Ascending aorta (tissue), 2 donors: ENCODE measurements around the gene NARF. TPM values are rescaled to one million over a fixed set of nuclear protein-coding genes. Genes with fewer than 3 reads are reported as not detected.

Source experiments
- DNase-seq, 2 donors: peaks; one replicate each; pipeline ENCODE4 v3.0.0-alpha.2; 2019; ENCODE audit warnings: low spot score in 2 of 2
- H3K27ac ChIP-seq, 2 donors: fragments of 200-600 bp; sonication (generic); one replicate each; pipeline ENCODE4 v1.5.1; 2016 to 2017; ENCODE audit warnings: mild to moderate bottlenecking in 1 of 2
- H3K27me3 ChIP-seq: fragments of 200-600 bp; sonication (generic); one replicate; pipeline ENCODE4 v1.5.1; 2017
- H3K36me3 ChIP-seq, 2 donors: fragments of 200-600 bp; sonication (generic); one replicate each; pipeline ENCODE4 v1.5.1; 2016
- H3K4me1 ChIP-seq, 2 donors: fragments of 200-600 bp; sonication (generic); one replicate each; pipeline ENCODE4 v1.5.1; 2016 to 2017; ENCODE audit warnings: mild to moderate bottlenecking in 1 of 2
- H3K4me3 ChIP-seq, 2 donors: fragments of 200-600 bp; sonication (generic); one replicate each; pipeline ENCODE4 v1.5.1; 2016 to 2017; ENCODE audit warnings: mild to moderate bottlenecking in 1 of 2
- H3K9me3 ChIP-seq, 2 donors: fragments of 200-600 bp; sonication (generic); one replicate each; pipeline ENCODE4 v1.5.1; 2016
- intact Hi-C: fragments of 100-400 bp; cut with DNase I; formaldehyde crosslinking; loops from one replicate; pipeline ENCODE4 v1.15.1; 2023
- total RNA-seq: library from RNA; depleted of rRNA; stranded (reverse); fragments of >200 nt; gene quantifications from one replicate; pipeline ENCODE4 v1.1.0, GENCODE V29; 2016
- TF ChIP-seq, protein P1 (sequence below), 3 experiments: fragments of 200-600 bp in 2 of 3; fragments of 450-650 bp in 1 of 3; sonication (generic) in 2 of 3; IDR thresholded peaks; one replicate each; pipeline ENCODE4 v1.5.1; 2016 to 2019; ENCODE audit warnings: antibody characterized with exemption in 3 of 3, mild to moderate bottlenecking in 1 of 3, moderate library complexity in 1 of 3

NARF gene
- total RNA-seq, 1 donor from 2014 or later, result 38.3 TPM

DNA sequence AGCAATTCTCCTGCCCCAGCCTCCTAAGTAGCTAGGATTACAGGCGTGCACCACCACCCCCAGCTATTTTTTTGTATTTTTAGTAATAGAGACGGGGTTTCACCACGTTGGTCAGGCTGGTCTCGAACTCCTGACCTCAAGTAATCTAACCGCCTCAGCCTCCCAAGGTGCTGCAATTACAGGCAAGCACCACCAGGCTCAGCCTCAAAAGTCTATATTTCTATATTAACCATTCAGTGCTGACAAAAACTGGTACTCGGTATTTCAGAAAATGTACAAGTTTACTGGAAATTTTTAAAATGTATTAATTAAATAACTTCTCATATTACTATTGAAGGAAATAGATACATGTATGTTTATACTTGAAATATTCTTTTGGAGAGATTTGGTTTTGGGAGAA lies 41.8 kb upstream of the NARF start:
- TF ChIP-seq, protein P1, sequence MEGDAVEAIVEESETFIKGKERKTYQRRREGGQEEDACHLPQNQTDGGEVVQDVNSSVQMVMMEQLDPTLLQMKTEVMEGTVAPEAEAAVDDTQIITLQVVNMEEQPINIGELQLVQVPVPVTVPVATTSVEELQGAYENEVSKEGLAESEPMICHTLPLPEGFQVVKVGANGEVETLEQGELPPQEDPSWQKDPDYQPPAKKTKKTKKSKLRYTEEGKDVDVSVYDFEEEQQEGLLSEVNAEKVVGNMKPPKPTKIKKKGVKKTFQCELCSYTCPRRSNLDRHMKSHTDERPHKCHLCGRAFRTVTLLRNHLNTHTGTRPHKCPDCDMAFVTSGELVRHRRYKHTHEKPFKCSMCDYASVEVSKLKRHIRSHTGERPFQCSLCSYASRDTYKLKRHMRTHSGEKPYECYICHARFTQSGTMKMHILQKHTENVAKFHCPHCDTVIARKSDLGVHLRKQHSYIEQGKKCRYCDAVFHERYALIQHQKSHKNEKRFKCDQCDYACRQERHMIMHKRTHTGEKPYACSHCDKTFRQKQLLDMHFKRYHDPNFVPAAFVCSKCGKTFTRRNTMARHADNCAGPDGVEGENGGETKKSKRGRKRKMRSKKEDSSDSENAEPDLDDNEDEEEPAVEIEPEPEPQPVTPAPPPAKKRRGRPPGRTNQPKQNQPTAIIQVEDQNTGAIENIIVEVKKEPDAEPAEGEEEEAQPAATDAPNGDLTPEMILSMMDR (IDR thresholded peaks at IDR 0.05), result no peak
- no peaks in the 10 kb centered on the region for H3K36me3 ChIP-seq
- no peak overlapping the region for H3K27ac ChIP-seq
- H3K4me3 ChIP-seq, result no peak overlapping the region
- H3K9me3 ChIP-seq, result no peaks in the 10 kb centered on the region
- H3K4me1 ChIP-seq, result peaks cover 4 to 10% of the 10 kb centered on the region in 2 donors
- DNase-seq, result no peak
- no peaks in the 10 kb centered on the region for H3K27me3 ChIP-seq
- intact Hi-C loops, result no loop called here

DNA sequence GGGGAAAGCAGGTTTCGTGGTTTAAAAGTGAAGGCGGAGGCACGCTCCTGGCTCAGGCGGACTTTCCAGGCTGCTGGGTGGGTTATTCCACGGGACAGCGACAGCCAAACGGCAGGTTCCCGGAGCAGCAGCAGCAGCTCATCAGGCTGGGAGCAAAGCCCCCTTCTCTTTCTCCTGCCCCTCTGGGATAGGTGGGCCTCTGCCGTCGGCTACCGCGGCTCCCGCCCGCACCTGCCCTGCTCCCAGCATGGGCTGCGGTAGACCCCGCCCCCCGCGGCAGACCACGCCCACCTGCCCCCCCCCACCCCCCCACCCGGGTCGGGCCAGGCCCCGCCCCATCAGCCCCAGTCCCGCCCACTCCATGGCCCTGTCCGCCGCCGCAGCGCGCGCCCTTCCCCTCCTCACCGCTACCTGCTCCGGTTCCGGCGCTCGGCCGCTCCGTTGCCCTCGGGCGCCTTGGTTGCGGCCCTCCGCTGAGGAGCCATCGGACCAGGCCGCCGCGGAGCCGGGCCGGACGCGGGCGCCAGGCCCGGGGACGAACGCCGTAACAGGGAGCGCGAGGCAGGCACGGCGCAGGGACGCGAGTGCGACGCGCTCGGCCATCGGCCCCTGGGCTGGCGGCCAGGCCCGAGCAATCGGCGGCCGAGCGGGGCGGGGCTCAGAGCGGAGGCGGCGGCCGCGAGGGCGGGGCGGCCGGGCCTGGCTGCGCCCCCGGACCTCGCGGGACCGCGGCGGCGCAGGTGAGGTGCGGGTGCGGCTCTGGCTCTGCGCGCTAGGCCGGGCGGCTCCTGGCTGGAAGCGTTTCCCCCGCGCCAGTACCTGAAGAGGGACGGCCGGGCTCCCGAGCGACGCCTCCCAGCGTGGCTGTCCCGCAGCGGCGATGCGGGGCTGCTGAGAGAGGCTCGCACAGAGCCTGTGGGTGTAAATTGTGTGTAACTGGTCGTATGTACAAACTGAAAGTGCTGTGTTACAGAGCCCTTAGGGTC lies 40.2 kb upstream of the NARF start, which contains the start of the genes HEXD and OGFOD3:
TSS of gene HEXD (plus strand) at position 347 of the 986 bp plus-strand sequence. CDS start 1,453 bp downstream, outside the sequence.
TSS of gene OGFOD3 (minus strand) at position 586 of the 986 bp plus-strand sequence. CDS start at position 485, 101 bp downstream.
- DNase-seq, result peak in 1 of 2 donors; percentile 89
- peak within 1 kb of the TSS; percentile 79 to 96 for H3K4me3 ChIP-seq
- peak within 1 kb of the TSS; percentile 75 to 92 for H3K27ac ChIP-seq
- TF ChIP-seq, protein P1 (IDR thresholded peaks at IDR 0.05), result peak in 1 of 3 experiments; percentile 32
- H3K9me3 ChIP-seq, result peaks cover 0 to 6% of the 10 kb centered on the region in 2 donors
- peaks cover 4 to 10% of the 10 kb centered on the region in 2 donors for H3K4me1 ChIP-seq
- no peaks in the 10 kb centered on the region for H3K36me3 ChIP-seq
- no peaks in the 10 kb centered on the region for H3K27me3 ChIP-seq
- intact Hi-C loops, result loop anchor here (1.0 to 2.0 kb wide), 2 partner anchors 32 to 79 kb away; partner anchors contain the start of gene CYBC1

DNA sequence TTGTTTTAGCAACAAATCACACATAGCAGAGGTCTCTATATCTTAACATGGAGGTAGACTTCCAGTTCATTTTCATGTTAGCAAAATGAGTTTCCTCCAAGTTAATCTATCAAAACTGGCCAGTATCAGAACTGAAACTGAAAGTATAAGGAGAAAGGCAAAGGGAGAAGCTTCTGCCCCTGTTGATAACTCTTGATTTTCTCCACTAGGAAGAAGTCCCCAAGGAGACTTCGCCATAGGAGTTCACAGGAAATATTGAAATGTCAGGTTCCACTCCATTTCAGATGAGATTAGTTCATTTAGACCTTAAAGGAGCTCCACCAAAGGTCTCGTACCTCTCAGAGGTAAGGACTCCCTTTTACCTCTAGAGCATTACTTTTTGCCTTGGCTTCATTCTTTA lies 39.0 kb upstream of the NARF start:
- Histone ChIP-seq H3K36me3 (no peaks in the 10 kb centered on the region), H3K9me3 (peaks cover 0 to 6% of the 10 kb centered on the region in 2 donors), H3K4me1 (peaks cover 6 to 10% of the 10 kb centered on the region in 2 donors), H3K4me3 (peak overlapping the region; percentile 79 to 96), H3K27me3 (no peaks in the 10 kb centered on the region), H3K27ac (no peak overlapping the region)
- no peak for DNase-seq
- TF ChIP-seq, protein P1 (IDR thresholded peaks at IDR 0.05), result no peak
- intact Hi-C loops, result loop anchor here (2.0 kb wide), 1 partner anchor 77 kb away; no protein-coding TSS in a partner anchor

DNA sequence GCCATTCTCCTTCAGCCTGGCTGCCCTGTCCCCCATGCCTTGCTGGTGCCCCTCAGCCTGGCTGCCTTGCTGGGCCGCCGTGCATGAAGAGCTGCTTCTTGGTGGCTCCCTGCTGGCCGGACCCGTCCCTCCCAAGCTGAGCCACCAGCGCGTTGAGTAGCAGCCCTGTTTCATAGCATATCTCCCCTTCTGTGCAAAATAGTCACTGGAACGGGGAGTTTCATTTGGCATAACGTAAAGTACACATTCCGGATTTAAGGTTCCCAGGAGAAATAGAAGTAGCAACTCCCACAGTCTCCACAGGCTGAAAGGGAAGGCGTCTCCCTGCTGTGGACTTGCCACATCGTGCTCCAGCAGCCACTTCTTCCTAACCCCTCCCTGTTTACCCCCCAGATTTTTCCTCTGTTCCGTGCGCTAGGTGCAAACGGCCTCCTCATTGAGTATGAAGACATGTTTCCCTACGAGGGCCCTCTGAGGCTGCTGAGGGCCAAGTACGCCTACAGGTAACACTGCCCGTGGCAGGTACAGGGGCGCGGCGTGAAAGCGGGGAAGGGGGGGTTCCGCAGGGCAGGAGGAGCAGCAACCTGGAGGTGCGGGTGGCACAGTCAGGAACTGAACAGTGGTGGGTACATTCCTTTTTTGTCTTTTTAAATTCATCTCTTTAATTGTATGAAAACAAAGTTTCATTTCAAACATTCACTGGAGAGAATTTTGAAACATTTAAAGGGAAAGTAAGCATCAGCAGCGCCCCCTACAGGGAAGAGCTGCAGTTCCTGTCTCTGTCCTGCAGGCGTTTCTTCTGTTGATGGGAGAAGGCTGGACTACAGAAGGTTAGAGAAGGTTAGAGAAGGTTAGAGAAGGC lies 34.3 kb upstream of the NARF start:
- TF ChIP-seq, protein P1 (IDR thresholded peaks at IDR 0.05), result peak; percentile 50 to 53 (median 52)
- H3K27me3 ChIP-seq, result no peaks in the 10 kb centered on the region
- intact Hi-C loops, result no loop called here
- H3K4me1 ChIP-seq, result peaks cover 2% of the 10 kb centered on the region in 2 donors
- no peak overlapping the region for H3K27ac ChIP-seq
- H3K36me3 ChIP-seq, result no peaks in the 10 kb centered on the region
- peak overlapping the region in 1 of 2 donors; percentile 27 for H3K4me3 ChIP-seq
- H3K9me3 ChIP-seq, result peaks cover 0 to 6% of the 10 kb centered on the region in 2 donors
- no peak for DNase-seq

DNA sequence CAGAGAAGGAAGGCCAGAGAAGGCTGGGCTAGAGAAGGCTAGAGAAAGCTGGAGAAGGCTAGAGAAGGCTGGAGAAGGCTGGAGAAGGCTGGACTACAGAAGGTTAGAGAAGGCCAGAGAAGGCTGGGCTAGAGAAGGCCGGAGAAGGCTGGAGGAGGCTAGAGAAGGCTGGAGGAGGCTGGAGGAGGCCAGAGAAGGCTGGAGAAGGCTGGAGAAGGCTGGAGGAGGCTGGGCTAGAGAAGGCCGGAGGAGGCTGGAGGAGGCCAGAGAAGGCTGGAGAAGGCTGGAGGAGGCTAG lies 33.7 kb upstream of the NARF start:
- no peaks in the 10 kb centered on the region for H3K27me3 ChIP-seq
- TF ChIP-seq, protein P1 (IDR thresholded peaks at IDR 0.05), result no peak
- H3K4me3 ChIP-seq, result no peak overlapping the region
- no peaks in the 10 kb centered on the region for H3K36me3 ChIP-seq
- no peak for DNase-seq
- no peak overlapping the region for H3K27ac ChIP-seq
- H3K9me3 ChIP-seq, result peaks cover 0 to 6% of the 10 kb centered on the region in 2 donors
- H3K4me1 ChIP-seq, result peaks cover 0 to 2% of the 10 kb centered on the region in 2 donors
- intact Hi-C loops, result no loop called here
